ENCODE measurements around the gene GFPT1.

DNA sequence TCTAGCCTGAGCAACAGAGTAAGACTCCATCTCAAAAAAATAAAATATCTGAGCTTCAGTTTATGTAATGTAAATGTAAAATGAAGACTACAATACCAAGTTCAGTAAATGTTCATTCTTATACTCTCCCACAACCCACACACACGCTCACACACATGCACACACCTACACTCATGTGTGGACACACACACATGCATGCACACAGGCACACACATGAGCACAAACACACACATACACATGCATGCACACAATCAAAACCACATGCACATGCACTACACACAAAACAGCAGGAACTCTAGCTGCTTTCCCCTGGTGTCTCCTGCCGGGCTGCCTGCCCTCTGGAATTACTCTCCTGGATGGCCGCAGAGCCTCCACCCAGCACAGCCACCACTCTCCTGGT lies 90.6 kb downstream of the GFPT1 start:
- no peak for TF ChIP-seq POLR2A (IDR thresholded peaks at IDR 0.05)
- TF ChIP-seq, protein P1, sequence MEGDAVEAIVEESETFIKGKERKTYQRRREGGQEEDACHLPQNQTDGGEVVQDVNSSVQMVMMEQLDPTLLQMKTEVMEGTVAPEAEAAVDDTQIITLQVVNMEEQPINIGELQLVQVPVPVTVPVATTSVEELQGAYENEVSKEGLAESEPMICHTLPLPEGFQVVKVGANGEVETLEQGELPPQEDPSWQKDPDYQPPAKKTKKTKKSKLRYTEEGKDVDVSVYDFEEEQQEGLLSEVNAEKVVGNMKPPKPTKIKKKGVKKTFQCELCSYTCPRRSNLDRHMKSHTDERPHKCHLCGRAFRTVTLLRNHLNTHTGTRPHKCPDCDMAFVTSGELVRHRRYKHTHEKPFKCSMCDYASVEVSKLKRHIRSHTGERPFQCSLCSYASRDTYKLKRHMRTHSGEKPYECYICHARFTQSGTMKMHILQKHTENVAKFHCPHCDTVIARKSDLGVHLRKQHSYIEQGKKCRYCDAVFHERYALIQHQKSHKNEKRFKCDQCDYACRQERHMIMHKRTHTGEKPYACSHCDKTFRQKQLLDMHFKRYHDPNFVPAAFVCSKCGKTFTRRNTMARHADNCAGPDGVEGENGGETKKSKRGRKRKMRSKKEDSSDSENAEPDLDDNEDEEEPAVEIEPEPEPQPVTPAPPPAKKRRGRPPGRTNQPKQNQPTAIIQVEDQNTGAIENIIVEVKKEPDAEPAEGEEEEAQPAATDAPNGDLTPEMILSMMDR (IDR thresholded peaks at IDR 0.05) = no peak

Data from body of pancreas (tissue), 4 donors.